ENCODE measurements around the gene SDF2L1. TPM values are rescaled to one million over a fixed set of nuclear protein-coding genes. Genes with fewer than 3 reads are reported as not detected.

Gene SDF2L1
- total and polyA plus RNA-seq, 9 of the 15 experiments (the other 6 are each of a cell fraction or from before 2014, with no cell fraction given) = 15.1 to 989 (median 124) TPM

GRCh38 chr22:21629255-21630149 is 12.6 kb upstream of the SDF2L1 start, which contains the start of gene YDJC (continued):
- TF ChIP-seq CTCF (IDR thresholded peaks at IDR 0.05 in 2 of 3, conservative IDR thresholded peaks at IDR 0.05 in 1 of 3; ENCODE audit: insufficient read depth in 2 of 3, low read depth in 1 of 3, low read length in 3 of 3) (peak in 1 of 3 experiments; percentile 99; a peak in 2 of 6 replicates), MIER1 (IDR thresholded peaks at IDR 0.05; ENCODE audit: low read depth) (no peak), HNRNPH1 (optimal IDR thresholded peaks at IDR 0.05; ENCODE audit: low read depth, low read length) (no peak), FOXP1 (CRISPR knock-in tag; IDR thresholded peaks at IDR 0.05) (no peak), HNRNPLL (IDR thresholded peaks at IDR 0.05; ENCODE audit: low read depth, low read length, poor library complexity, severe bottlenecking) (no peak), ZBTB49 (CRISPR knock-in tag; IDR thresholded peaks at IDR 0.05; ENCODE audit: borderline replicate concordance) (no peak), RCOR1 (IDR thresholded peaks at IDR 0.05; ENCODE audit: borderline replicate concordance in 1 of 2, low read depth in 2 of 2, low read length in 2 of 2) (peak; percentile 90 to 99), ZNF133 (CRISPR knock-in tag; IDR thresholded peaks at IDR 0.05) (no peak), ETS2 (tag; IDR thresholded peaks at IDR 0.05; ENCODE audit: borderline replicate concordance, poor library complexity, severe bottlenecking) (no peak), RNF2 (IDR thresholded peaks at IDR 0.05) (no peak), ZNF232 (CRISPR knock-in tag; IDR thresholded peaks at IDR 0.05) (no peak), PTRF (tag; IDR thresholded peaks at IDR 0.05) (no peak), FOXJ2 (tag; IDR thresholded peaks at IDR 0.05) (no peak), ATF6 (CRISPR knock-in tag; IDR thresholded peaks at IDR 0.05) (no peak), PKNOX1 (IDR thresholded peaks at IDR 0.05) (no peak), ZNF263 (CRISPR knock-in tag; IDR thresholded peaks at IDR 0.05; ENCODE audit: borderline replicate concordance) (no peak), GTF2F1 (IDR thresholded peaks at IDR 0.05; ENCODE audit: low read depth, low read length) (peak; percentile 94), PRMT5 (CRISPR knock-in tag; IDR thresholded peaks at IDR 0.05) (no peak), ZNF586 (CRISPR knock-in tag; conservative IDR thresholded peaks at IDR 0.05) (no peak)
- TF ChIP-seq, protein P1, sequence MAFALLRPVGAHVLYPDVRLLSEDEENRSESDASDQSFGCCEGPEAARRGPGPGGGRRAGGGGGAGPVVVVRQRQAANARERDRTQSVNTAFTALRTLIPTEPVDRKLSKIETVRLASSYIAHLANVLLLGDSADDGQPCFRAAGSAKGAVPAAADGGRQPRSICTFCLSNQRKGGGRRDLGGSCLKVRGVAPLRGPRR (CRISPR knock-in tag; IDR thresholded peaks at IDR 0.05) = no peak
